Lower lobe of right lung (tissue), 2 donors: ENCODE results near the gene TMEM114. TPM values are rescaled to one million over a fixed set of nuclear protein-coding genes. Genes with fewer than 3 reads are reported as not detected.

Source experiments
- ATAC-seq, 2 donors: fragments of 200-7000 bp; cut with Tn5 transposase; one replicate each; pipeline ENCODE4 v1.9.1; 2020 to 2022; ENCODE audit warnings: mild to moderate bottlenecking in 2 of 2, moderate library complexity in 2 of 2
- DNase-seq: peaks from one replicate; pipeline ENCODE4 v3.0.0-alpha.2; 2020
- H3K27ac ChIP-seq: fragments of 200-600 bp; one replicate; pipeline ENCODE4 v1.8.0; 2022
- H3K27me3 ChIP-seq: fragments of 200-600 bp; one replicate; pipeline ENCODE4 v1.8.0; 2022; ENCODE audit warnings: low read depth
- H3K36me3 ChIP-seq: fragments of 200-600 bp; one replicate; pipeline ENCODE4 v1.8.0; 2022; ENCODE audit warnings: mild to moderate bottlenecking
- H3K4me1 ChIP-seq: fragments of 200-600 bp; one replicate; pipeline ENCODE4 v1.8.0; 2022
- H3K4me3 ChIP-seq: fragments of 200-600 bp; one replicate; pipeline ENCODE4 v1.8.0; 2022; ENCODE audit warnings: mild to moderate bottlenecking
- H3K9me3 ChIP-seq: fragments of 200-600 bp; one replicate; pipeline ENCODE4 v1.8.0; 2022
- CTCF ChIP-seq: fragments of 200-600 bp; IDR thresholded peaks from one replicate; pipeline ENCODE4 v1.8.0; 2022; ENCODE audit warnings: antibody characterized with exemption, mild to moderate bottlenecking
- intact Hi-C: fragments of 100-400 bp; cut with DNase I; formaldehyde crosslinking; loops from one replicate; pipeline ENCODE4 v1.11.0; 2022
- total RNA-seq: library from RNA; stranded (reverse); fragmentation: NEBNext Ultra II Directional; extraction: Animal tissue kit (Norgen Biotek cat#: 25700); gene quantifications from one replicate; pipeline ENCODE4 v1.2.1, GENCODE V29; 2021
- donor health status: DM: no; HTN: yes; CAD: no; lungs with severe emphysema.

TMEM114 gene
- total RNA-seq, 1 donor from 2014 or later, result not detected

GRCh38 chr16:8544406-8544805 is 45.9 kb downstream of the TMEM114 start:
- H3K4me1 ChIP-seq, result no peaks in the 10 kb centered on the region
- intact Hi-C loops, result no loop called here
- H3K27me3 ChIP-seq, result peaks cover 6% of the 10 kb centered on the region
- no peaks in the 10 kb centered on the region for H3K9me3 ChIP-seq
- H3K4me3 ChIP-seq, result no peak overlapping the region
- no peaks in the 10 kb centered on the region for H3K36me3 ChIP-seq
- ATAC-seq, result no peak
- TF ChIP-seq CTCF, result no peak
- DNase-seq, result no peak
- H3K27ac ChIP-seq, result no peak overlapping the region

- Histone ChIP-seq H3K36me3 (no peaks in the 10 kb centered on the region), H3K27me3 (peaks cover 6% of the 10 kb centered on the region), H3K9me3 (no peaks in the 10 kb centered on the region), H3K27ac (no peak overlapping the region), H3K4me3 (no peak overlapping the region), H3K4me1 (no peaks in the 10 kb centered on the region)
- no peak for TF ChIP-seq CTCF
- DNase-seq (no peak), ATAC-seq (no peak)
- intact Hi-C loops, result no loop called here
Observed at GRCh38 chr16:8543258-8543657, 47.1 kb downstream of the TMEM114 start.

GRCh38 chr16:8542393-8542792 is 47.9 kb downstream of the TMEM114 start:
- Histone ChIP-seq H3K4me3 (no peak overlapping the region), H3K27me3 (peaks cover 6% of the 10 kb centered on the region), H3K4me1 (no peaks in the 10 kb centered on the region), H3K27ac (no peak overlapping the region), H3K9me3 (no peaks in the 10 kb centered on the region), H3K36me3 (no peaks in the 10 kb centered on the region)
- DNase-seq (no peak), ATAC-seq (no peak)
- TF ChIP-seq CTCF, result no peak
- intact Hi-C loops, result no loop called here

GRCh38 chr16:8541868-8542267 is 48.4 kb downstream of the TMEM114 start:
- Histone ChIP-seq H3K27ac (no peak overlapping the region), H3K4me1 (no peaks in the 10 kb centered on the region), H3K36me3 (no peaks in the 10 kb centered on the region), H3K27me3 (peaks cover 6% of the 10 kb centered on the region), H3K4me3 (no peak overlapping the region), H3K9me3 (no peaks in the 10 kb centered on the region)
- DNase-seq (no peak), ATAC-seq (no peak)
- TF ChIP-seq CTCF, result no peak
- intact Hi-C loops, result no loop called here

GRCh38 chr16:8537691-8538342 is 52.5 kb downstream of the TMEM114 start:
- no peak overlapping the region for H3K27ac ChIP-seq
- H3K4me3 ChIP-seq, result no peak overlapping the region
- H3K36me3 ChIP-seq, result no peaks in the 10 kb centered on the region
- H3K9me3 ChIP-seq, result no peaks in the 10 kb centered on the region
- no peaks in the 10 kb centered on the region for H3K4me1 ChIP-seq
- intact Hi-C loops, result no loop called here
- H3K27me3 ChIP-seq, result peaks cover 4% of the 10 kb centered on the region
- TF ChIP-seq CTCF, result no peak
- ATAC-seq (no peak), DNase-seq (no peak)
